Stimulated activated CD4-positive, alpha-beta T cell treated with anti-CD3 and anti-CD28 coated beads, Interleukin-4, amount 100 ng/mL, for 1 hour (primary cell): Measurements from ENCODE around the gene RPL38.

Experiments used
- DNase-seq: peaks from one replicate; pipeline ENCODE4 v3.0.0-alpha.2; 2020

Gene RPL38

DNA sequence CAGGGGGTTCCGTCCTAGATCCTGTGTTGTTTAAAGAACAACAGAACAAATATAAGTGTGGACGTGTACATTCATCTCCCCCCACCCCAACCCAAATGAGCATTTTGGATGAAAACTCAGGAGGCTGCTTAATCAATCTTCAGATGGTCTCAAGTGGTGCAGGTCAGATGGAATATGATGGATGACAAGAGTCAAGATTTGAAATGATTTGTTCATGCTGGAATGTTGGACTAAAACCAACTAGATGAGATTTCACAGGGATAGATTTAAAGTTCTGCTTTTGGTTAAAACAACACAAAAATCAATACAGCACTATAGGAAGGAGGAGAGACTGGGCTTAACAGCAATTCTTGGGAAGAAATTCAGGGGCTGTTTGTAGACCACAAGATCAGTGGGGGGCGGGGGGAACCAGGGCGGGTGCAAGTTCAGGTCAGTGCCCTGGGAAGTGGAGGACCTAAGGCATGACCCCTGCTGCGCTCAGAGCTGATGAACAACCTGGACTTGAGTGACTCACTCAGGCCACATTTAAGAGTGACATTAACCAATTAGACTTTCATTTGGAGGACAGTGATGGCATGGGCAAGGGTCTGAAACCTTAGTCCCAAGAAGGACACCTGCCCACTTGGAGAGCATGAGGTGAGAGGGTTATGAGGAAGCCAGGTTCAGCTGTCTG, 25.0 kb downstream of the RPL38 start:
- DNase-seq, result no peak

DNA sequence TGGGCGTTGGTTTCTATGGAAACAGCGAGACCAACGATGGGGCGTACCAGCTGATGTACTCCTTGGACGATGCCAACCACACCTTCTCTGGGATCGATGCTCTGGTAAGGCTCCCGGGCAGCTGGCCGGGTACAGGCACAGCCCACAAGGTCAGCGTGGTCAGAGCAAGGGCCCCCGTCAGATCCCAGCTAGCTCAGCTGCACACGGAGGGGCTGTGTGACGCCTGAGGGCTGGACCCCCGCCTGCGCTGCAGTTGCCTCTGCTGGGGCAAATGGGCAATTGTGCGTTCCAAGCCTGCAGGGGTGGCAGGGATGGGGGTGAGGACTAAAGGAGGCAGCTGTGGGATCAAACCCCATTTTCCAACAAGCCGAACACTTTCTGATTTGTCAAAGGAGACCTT, 27.4 kb downstream of the RPL38 start:
- no peak for DNase-seq

DNA sequence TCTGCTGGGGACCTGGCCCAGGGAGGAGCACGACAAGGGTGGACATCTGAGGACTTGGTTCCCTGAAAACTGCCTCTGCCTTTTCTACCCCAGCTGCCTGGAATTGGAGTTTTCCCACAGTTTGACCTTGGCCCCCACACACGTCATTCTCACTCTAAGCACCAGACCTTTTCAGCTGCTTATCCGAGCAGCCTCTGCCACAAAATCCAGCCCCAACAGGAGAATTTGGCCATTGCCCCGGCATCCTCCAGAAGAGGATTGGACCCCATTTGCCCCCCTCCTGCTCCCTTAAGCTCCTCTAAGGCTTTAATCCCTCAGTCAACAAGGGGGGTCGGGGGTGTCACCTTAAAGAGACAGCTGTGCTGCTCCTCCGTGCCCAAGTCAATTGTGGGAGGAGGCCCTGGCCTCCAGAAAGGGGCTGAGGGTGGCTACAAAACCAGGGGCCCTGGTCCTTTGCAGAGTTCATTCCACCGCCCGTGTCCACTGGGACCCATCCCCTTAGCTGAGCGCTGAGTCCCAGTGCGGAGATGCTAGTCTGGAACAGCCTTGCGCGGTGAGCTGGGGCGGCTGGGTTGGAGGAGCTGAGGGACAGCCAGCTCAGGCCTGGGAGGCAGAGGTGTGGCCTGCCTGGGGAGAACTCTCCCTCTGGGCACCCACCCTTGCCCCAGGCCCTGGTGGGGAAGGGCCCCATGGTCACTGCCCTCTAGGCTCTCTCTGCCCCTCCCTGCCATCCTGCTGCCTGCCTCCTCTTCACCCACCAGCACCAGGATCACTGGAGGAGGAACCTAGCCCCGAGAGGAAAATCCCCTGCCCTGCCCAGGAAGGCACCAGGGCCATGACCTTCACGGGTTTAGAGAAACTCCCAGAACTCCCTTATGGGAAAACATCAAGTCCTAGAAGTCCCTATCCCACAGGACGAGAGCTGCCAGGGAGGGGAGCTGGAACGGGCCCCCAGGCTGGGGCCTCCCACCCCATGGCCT, 28.7 kb downstream of the RPL38 start:
- no peak for DNase-seq

- no peak for DNase-seq
Measured at GRCh38 chr17:74233937-74234336, 30.5 kb downstream of the RPL38 start.

DNA sequence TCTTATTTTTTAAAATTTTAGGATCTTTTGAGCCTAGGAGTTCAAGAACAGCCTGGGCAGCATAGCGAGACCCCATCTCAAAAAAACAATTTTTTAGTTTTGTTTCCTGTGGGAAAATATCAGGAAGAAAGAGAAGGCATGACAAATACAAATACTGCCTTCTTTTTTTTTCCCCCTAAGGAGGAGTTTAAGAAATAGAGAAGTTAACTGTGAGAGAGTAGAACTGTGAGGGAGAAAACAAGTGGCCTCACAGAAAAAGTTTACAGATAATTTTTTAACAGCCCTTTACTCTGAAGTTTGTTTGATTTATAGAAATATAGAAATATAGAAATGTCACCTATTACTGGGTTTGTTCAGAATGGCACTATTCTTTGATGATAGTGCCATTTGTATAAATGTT, 31.0 kb downstream of the RPL38 start:
- DNase-seq, result no peak

GRCh38 chr17:74235040-74235581, 31.6 kb downstream of the RPL38 start:
- no peak for DNase-seq

DNA sequence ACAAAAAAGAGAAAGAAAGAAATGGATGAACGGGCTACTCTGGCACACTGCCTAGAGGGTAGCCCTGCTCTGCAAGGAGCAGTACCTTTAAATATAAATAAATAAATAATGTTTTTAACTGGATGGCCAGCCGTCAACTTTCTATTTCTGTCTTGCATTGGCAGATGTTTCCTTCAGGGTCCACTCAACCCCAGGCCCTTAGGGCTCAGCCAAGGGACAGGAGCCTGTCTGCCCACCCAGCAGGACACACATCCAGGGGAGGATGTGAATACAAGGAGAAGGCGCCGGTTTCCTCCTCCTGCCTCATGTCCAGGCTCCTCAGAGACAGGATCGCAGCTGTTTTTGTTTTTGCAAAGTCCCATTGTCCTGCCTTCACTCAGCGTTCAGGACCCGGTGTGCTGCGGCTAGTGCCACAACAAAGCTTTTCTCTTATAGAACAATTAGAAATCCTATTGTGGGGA, 32.5 kb downstream of the RPL38 start:
- DNase-seq, result no peak

DNA sequence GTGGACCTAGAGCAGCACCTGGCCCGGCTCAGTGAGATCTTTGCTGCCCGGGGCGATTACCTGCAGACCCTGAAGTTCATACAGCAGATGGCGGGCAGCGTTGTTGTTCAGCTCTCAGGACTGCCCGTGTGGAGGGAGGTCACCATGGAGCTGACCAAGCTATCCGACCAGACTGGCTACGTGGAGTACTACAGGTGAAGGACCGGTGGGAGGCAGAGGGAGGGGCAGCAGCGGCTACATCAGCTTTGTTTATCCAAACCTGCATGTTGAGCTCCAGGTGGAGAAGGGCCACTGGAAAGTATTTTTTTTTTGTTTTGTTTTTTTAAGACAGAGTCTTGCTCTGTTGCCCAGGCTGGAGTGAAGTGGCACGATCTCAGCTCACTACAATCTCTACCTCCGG, 33.8 kb downstream of the RPL38 start:
- DNase-seq, result no peak

DNA sequence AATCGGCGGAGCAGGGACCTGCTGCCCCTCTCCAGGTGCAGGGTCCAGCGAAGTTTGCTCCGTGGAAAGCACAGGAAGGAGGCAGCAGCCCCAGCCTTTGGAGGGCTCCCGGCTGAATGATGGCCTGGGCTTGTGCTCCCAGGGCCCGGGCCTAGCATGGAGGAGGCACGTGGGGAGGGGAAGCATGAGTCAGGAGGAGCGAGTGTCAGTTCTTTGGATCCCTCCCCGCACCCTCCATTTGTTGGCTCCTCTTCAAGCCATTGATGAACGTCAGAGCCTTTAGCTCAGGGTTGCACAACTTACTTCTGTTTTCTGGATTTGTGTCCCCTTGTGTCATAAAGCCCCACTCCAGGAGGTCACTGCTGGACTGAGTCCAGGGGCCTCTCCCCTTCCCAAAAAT, 35.7 kb downstream of the RPL38 start:
- no peak for DNase-seq

DNA sequence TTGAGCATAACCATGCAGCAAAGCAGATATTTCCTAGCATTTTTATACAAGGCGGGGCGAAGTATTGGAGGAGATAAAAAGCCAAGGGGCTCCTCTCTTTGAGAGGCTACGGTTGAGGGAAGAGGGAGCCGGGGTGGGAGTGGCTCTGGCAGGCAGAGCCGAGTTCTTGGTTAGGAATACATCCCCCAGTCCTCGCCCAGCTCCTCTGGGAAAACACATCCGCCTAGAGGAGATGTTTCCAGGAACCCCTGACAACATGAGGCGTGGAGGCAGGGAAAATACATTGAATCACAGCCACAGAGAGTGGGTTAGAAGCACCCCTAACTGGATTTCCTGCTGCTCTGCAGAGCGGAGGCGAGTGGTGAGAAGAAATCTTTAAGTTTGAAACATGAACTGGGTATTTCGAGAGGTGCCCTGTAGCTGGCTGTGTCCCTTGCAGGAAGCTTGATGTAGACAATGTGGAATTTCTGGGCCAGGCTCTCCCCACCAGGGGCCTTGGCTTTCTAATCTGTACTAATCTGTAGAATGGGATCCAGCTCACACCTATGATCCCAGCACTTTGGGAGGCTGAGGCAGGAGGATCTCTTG, 37.2 kb downstream of the RPL38 start:
- no peak for DNase-seq

DNA sequence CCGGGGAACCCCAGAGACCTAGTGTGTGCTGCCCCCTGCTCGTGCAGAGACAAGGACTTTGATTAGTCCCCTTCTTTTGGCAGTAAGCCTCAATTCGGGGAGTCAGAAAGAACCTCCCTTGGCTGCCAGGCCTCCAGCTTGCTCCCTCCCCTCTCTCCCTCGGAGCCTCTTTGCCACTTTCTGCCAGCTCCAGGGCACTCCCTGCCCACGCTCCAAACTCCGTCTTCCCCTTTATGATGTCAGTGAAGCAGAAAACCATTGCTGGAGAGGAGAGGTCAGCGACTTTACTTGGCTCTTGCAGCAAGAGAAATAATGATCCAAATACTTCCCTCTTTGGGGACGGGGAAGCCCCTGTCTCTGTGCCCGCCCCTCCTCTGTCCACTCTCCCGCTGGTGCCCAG, 38.0 kb downstream of the RPL38 start:
- no peak for DNase-seq

DNA sequence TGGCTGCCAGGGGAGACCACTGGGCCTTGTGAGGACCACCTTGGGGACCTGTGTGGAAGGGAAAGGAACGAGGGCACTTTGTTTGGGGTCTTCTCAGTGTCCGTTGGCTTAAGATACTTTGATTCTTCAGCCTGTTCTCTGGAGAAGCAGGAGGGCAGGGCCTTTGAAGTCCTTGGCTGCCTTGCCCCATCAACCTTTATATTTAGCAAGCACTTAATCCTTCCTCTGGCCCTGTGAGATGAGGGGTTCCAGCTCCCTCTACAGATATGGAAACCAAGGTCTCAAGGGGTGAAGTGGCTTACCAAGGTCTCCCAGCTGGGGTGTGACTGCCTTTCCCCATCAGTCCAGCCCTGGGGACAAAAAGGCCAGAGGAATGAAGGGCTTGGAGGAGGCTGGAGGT, 38.4 kb downstream of the RPL38 start:
- no peak for DNase-seq

DNA sequence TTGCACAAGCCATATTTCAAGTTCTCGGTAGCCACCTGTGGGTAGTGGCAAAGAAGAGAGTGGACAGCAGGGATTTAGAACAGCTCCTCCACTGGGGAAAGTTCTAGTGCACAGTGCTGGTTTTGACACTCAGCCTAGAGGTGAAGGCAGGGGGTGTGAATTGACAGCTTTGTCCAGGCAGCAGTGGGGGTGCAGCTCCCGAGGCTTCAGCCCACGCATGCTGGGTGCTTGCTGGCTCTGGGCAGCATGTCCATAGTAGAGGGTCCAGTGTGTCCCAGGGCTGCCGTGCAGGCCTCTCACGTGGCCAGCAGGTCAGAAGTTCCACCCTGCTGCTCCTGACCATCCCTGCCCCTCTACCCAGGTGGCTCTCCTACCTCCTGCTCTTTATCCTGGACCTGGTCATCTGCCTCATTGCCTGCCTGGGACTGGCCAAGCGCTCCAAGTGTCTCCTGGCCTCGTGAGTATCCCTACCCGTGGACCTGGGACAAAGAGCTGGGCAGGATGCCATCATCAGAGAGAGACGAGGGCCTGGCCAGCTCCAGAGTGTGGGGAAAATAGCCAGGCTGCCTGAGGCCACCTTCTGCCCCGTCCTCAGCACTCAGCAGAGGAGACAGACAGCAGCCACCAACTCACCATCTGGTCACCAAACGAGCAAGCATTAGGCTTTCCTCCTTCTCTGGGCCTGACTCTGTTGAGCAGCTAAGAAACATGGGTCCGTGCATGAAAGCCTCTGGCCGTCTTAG, 39.7 kb downstream of the RPL38 start:
- DNase-seq, result no peak

DNA sequence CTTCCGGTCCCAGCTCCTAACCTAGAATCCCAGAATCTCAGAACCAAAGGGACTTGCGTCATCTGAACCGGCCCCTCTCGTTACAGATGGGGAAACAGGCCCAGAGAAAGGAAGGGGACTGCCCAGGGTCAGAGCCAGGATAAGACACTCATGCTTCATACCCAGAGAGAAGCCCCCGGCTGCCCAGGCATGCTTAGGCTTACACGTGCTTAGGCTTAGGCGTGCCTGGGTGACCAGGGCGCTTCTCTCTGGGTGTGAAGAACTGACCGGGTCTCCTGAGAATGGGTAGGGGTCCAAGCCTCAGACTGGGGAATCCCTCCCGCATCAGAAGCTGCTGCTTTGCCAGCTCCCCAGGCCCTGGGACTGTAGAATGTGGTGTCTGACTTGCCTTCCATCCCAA, 40.6 kb downstream of the RPL38 start:
- DNase-seq, result no peak

DNA sequence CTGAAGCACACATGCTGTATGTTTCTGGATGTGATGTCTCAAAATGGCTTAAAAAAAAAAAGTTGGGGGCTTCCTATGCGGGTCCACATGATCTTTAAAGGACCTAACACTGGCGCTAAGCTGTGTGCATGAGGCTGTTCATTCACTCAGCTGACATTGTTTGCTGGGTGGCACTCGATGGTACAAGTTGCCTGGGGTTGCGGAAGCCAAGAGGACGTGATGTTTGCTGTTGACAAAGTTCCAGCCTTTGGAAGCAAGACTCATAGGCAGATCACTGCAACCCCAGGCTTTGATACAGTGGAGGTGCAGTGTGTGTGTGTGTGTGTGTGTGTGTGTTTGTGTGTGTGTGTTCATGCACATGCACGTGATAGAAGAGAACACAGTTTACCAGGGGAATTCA, 41.1 kb downstream of the RPL38 start:
- DNase-seq, result no peak

- DNase-seq, result no peak
Measured at GRCh38 chr17:74245145-74245831, 41.8 kb downstream of the RPL38 start.

DNA sequence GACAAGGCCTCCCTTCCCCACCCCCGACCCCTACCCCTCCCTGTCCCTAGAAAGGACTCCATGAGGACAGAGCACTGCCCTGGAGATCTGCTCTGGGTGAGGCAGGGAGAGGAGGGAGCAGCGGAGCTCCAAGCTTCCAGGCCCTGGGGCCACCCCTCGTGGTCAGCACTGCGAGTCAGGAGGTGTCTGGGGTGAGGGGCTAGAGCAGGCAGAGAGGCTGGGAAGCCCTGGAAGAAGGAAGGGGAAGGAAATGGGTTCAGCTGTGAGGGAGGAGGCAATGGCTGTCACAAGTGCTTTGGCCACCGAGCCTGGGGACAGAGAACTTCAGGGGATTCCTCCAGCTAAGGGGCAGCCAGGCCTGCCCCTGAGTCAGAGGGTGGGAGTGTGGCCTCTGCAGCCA, 42.4 kb downstream of the RPL38 start:
- DNase-seq, result no peak

- no peak for DNase-seq
Measured at GRCh38 chr17:74249590-74250270, 46.3 kb downstream of the RPL38 start.

- DNase-seq, result no peak
Measured at GRCh38 chr17:74250324-74250995, 47.0 kb downstream of the RPL38 start.

DNA sequence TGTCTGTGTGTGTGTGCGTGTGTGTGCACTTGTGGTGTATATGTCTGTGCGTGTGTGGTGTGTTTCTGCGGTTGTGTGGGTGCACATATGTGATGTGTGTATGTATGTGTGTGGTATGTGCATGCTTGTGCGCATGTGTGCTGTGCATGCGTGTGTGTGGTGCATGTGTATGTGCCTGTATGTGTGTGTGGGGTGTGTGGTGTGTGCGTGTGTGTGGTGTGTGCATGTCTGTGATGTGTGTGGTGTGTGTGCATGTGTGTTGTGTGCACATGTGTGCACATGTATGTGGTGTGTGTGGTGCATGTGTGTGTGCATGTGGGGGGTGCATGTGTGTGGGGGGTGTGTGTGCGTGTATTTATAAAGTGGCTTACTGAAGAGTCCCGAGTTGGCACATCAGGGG, 47.6 kb downstream of the RPL38 start:
- DNase-seq, result no peak

DNA sequence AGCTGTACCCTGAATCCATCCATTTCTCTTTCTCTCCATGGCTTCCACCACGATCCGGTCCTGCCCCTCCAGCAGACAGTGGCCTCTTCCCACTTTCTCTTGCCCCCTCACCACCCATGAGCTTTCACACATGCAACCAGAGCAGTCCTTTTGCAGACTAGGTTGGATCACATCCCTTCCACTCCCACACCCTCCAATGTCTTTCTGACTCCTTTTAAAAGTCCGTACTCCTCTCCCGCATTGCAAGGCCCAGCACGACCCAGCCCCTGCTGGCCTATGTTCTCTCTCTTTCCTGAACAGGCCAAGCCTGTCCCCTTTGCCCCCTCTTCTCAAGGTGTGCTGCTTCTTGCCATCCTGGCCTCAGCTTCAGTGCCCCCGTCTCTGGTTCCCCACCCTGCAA, 48.1 kb downstream of the RPL38 start:
- DNase-seq, result no peak
